GM12891 (cell line): ENCODE data around the gene FHDC1.

ENCODE experiments used
- DNase-seq: peaks from one replicate; pipeline ENCODE4 v3.0.0; 2011; ENCODE audit warnings: low spot score; ENCODE audit not compliant: insufficient read length
- FAIRE-seq: peaks from 2 replicates; lab custom pipeline; 2011; peaks lifted over from hg19 to GRCh38; lab: Jason Lieb, UNC
- PAX5 ChIP-seq: IDR thresholded peaks from 2 replicates; pipeline ENCODE4 v1.6.1; 2011; ENCODE audit warnings: low read length, moderate library complexity, mild to moderate bottlenecking; ENCODE audit not compliant: insufficient read depth, severe bottlenecking
- POLR2A ChIP-seq: IDR thresholded peaks from 2 replicates; pipeline ENCODE4 v1.6.1; 2011; ENCODE audit warnings: low read depth, low read length, control low read depth
- POLR2AphosphoS5 ChIP-seq: IDR thresholded peaks from 2 replicates; pipeline ENCODE4 v1.6.1; 2011; ENCODE audit warnings: low read depth, low read length, control low read depth
- POU2F2 ChIP-seq: IDR thresholded peaks from 2 replicates; pipeline ENCODE4 v1.6.1; 2011; ENCODE audit warnings: low read depth, mild to moderate bottlenecking, control low read depth, low read length, moderate library complexity
- SPI1 ChIP-seq: IDR thresholded peaks from 2 replicates; pipeline ENCODE4 v1.6.1; 2011; ENCODE audit warnings: low read depth, low read length, control low read depth
- TAF1 ChIP-seq: IDR thresholded peaks from 2 replicates; pipeline ENCODE4 v1.6.1; 2011; ENCODE audit warnings: low read depth, low read length, control low read depth

The FHDC1 gene

DNA sequence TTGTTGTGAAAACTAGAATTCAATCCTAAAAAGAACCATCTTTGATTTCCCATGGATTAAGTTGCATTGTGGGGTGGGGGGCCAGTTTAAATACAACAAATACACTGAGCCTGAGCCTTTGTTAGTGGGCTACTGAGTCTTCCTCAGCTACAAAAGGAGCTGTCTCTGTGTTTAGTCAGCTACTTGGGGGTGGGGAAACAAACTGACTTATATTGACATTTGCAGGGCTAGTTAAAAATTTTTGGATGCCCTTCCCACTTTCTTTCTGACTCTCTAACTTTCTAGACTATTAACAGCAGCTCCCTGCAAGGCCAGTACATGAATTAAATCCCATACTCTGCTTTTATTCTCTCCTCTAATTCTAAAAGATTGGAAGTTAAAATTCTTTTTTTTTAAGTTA, 32.5 kb upstream of the FHDC1 start:
- FAIRE-seq (no peak), DNase-seq (no peak)
- TF ChIP-seq PAX5 (no peak), POLR2AphosphoS5 (no peak), SPI1 (no peak), POU2F2 (no peak), POLR2A (no peak), TAF1 (no peak)

- no peak for FAIRE-seq
Measured at GRCh38 chr4:152909901-152910300, 26.2 kb upstream of the FHDC1 start.

GRCh38 chr4:152910521-152910920, 25.6 kb upstream of the FHDC1 start:
- FAIRE-seq (no peak), DNase-seq (no peak)
- TF ChIP-seq SPI1 (no peak), POLR2AphosphoS5 (no peak), POLR2A (no peak), PAX5 (no peak), POU2F2 (no peak), TAF1 (no peak)

More at GRCh38 chr4:152909901-152910300, 26.2 kb upstream of the FHDC1 start:
- DNase-seq: no peak
- TF ChIP-seq POLR2AphosphoS5 (no peak), POU2F2 (no peak), SPI1 (no peak), POLR2A (no peak)

GRCh38 chr4:152917543-152918395, 18.4 kb upstream of the FHDC1 start:
- TF ChIP-seq POLR2AphosphoS5: no peak
- TF ChIP-seq POLR2A: no peak
- no peak for TF ChIP-seq SPI1
- no peak for TF ChIP-seq POU2F2
- no peak for TF ChIP-seq PAX5
- TF ChIP-seq TAF1: no peak
- DNase-seq (no peak), FAIRE-seq (no peak)

GRCh38 chr4:152919826-152920225, 16.3 kb upstream of the FHDC1 start:
- DNase-seq (no peak), FAIRE-seq (no peak)
- TF ChIP-seq PAX5: no peak
- TF ChIP-seq POU2F2: no peak
- no peak for TF ChIP-seq TAF1
- TF ChIP-seq SPI1: no peak
- no peak for TF ChIP-seq POLR2AphosphoS5
- TF ChIP-seq POLR2A: no peak

DNA sequence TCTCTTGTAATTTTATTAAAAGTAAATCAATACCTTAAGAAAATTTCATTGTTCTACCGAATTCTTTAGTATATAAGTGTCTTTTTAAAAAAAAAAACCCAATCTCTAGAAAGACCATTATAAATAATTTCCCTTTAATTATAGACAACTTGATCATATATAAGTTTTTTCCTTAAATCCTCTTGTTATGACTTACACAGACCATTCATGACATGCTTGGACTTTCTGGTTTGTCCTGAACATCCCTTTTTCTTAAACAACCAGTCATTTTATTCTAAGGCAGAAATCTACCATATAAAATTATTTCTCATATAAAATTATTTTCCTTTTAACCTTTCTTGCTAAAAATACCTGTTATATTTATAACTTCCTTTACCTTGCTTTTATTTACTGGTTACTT, 15.4 kb upstream of the FHDC1 start:
- TF ChIP-seq SPI1 (no peak), POLR2AphosphoS5 (no peak), PAX5 (no peak), TAF1 (no peak), POLR2A (no peak), POU2F2 (no peak)
- FAIRE-seq (no peak), DNase-seq (no peak)

- no peak for DNase-seq
- FAIRE-seq: no peak
- TF ChIP-seq POU2F2: no peak
- TF ChIP-seq SPI1: no peak
- TF ChIP-seq POLR2AphosphoS5: no peak
- TF ChIP-seq TAF1: no peak
- no peak for TF ChIP-seq PAX5
- TF ChIP-seq POLR2A: no peak
Measured at GRCh38 chr4:152921284-152921683, 14.8 kb upstream of the FHDC1 start.

GRCh38 chr4:152925851-152926250, 10.3 kb upstream of the FHDC1 start:
- TF ChIP-seq POLR2AphosphoS5: no peak
- TF ChIP-seq POLR2A: no peak
- TF ChIP-seq TAF1: no peak
- no peak for TF ChIP-seq SPI1
- TF ChIP-seq POU2F2: no peak
- no peak for TF ChIP-seq PAX5
- FAIRE-seq (no peak), DNase-seq (no peak)

GRCh38 chr4:152926959-152927358, 9.2 kb upstream of the FHDC1 start:
- DNase-seq: no peak
- TF ChIP-seq POLR2A (no peak), POLR2AphosphoS5 (no peak), SPI1 (no peak), PAX5 (no peak), TAF1 (no peak)
- no peak for FAIRE-seq

DNA sequence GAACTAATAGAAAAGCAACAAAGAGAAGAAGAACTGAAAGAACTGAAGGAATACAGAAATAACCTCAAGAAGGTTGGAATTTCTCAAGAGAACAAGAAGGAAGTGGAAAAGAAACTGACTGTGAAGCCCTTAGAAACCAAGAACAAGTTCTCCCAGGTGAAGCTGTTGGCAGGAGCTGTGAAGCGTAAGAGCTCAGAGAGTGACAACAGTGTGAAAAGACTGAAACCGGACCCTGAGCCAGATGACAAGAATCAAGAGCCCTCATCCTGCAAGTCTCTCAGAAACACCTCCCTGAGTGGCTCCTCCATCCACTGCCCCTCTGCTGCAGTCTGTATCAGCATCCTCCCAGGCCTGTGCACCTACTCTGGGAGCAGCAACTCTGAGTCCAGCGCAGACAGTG, 8.4 kb upstream of the FHDC1 start:
- TF ChIP-seq POLR2A: no peak
- TF ChIP-seq SPI1: no peak
- TF ChIP-seq PAX5: no peak
- TF ChIP-seq TAF1: no peak
- TF ChIP-seq POU2F2: no peak
- no peak for TF ChIP-seq POLR2AphosphoS5
- FAIRE-seq: no peak
- no peak for DNase-seq

- DNase-seq (no peak), FAIRE-seq (no peak)
- no peak for TF ChIP-seq POLR2A
- TF ChIP-seq TAF1: no peak
- TF ChIP-seq POU2F2: no peak
- no peak for TF ChIP-seq POLR2AphosphoS5
- no peak for TF ChIP-seq PAX5
- no peak for TF ChIP-seq SPI1
Measured at GRCh38 chr4:152928286-152928685, 7.8 kb upstream of the FHDC1 start.
